Epithelial cell of proximal tubule (primary cell): ENCODE results near the gene MAPK6. TPM values are rescaled to one million over a fixed set of nuclear protein-coding genes. Genes with fewer than 3 reads are reported as not detected.

Experiments used
- DNase-seq: peaks from one replicate; pipeline ENCODE4 v3.0.0-alpha.2; 2011; ENCODE audit warnings: low read depth
- H3K4me3 ChIP-seq: 2 replicates; pipeline ENCODE4 v1.5.1; 2011; ENCODE audit warnings: low read depth, mild to moderate bottlenecking, low read length
- CTCF ChIP-seq: conservative IDR thresholded peaks from 2 replicates; pipeline ENCODE4 v1.5.1; 2012; ENCODE audit warnings: low read depth, mild to moderate bottlenecking, low read length
- total RNA-seq: library from RNA; depleted of rRNA; stranded (reverse); fragments of >200 nt; gene quantifications from 2 replicates; pipeline ENCODE4 v1.2.3, GENCODE V29; 2015

The MAPK6 gene
- total RNA-seq, 1 donor from 2014 or later: 32.6 TPM

- H3K4me3 ChIP-seq: no peak overlapping the region
- no peak for DNase-seq
- TF ChIP-seq CTCF: no peak
Measured at GRCh38 chr15:52099651-52100272, 80.7 kb downstream of the MAPK6 start.

GRCh38 chr15:52100807-52101442 is 81.9 kb downstream of the MAPK6 start:
- TF ChIP-seq CTCF: no peak
- no peak overlapping the region for H3K4me3 ChIP-seq
- peak; percentile 83 for DNase-seq

GRCh38 chr15:52101542-52102323 is 82.7 kb downstream of the MAPK6 start:
- no peak for DNase-seq
- H3K4me3 ChIP-seq: no peak overlapping the region
- no peak for TF ChIP-seq CTCF

- peak; percentile 95 for DNase-seq
- no peak for TF ChIP-seq CTCF
Measured at GRCh38 chr15:52102463-52102862, 83.4 kb downstream of the MAPK6 start.

GRCh38 chr15:52103217-52104207 is 84.5 kb downstream of the MAPK6 start:
- DNase-seq: peak; percentile 90
- H3K4me3 ChIP-seq: no peak overlapping the region
- TF ChIP-seq CTCF: no peak

More at GRCh38 chr15:52102463-52102862, 83.4 kb downstream of the MAPK6 start:
- no peak overlapping the region for H3K4me3 ChIP-seq

GRCh38 chr15:52104532-52105004 is 85.5 kb downstream of the MAPK6 start:
- no peak for TF ChIP-seq CTCF
- DNase-seq: no peak
- no peak overlapping the region for H3K4me3 ChIP-seq
